ENCODE data around the gene MRGPRE. TPM values are rescaled to one million over a fixed set of nuclear protein-coding genes. Genes with fewer than 3 reads are reported as not detected.

Gene MRGPRE
- total RNA-seq, 4 donors from 2014 or later: 0.46 TPM; not detected in 3

DNA sequence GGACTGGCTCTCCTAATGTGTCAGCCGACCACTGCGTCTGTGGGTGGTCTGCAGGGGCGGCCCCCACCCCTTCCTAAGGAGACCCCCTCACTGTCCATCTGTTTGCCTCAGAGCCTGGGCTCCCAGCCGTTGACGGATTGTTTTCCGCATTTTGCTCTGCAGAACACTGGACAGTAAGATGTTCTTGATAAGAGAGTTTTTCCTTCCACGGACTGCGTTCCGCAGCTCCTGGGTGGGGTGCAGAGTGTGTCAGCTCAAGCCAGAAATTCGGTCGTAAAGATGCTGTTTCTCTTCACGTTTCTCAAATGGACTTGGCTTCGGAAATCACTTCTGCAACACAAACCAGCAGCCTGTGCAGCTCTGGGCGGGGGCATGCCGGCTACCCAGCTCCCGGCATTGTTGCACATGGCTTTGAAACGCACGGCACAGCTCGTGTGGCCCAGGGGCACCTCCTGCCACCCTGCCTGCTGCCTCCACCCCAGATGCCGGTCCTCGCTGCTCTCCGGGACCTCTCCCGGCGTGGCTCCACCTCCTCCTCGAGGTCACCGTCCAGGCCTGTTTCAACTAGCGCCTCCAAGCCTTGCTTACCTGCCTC lies 10.7 kb downstream of the MRGPRE start:
- H3K4me3 ChIP-seq: no peak overlapping the region
- no peak overlapping the region for H3K27ac ChIP-seq (replicated peaks in 1 of 4)
- WGBS: 75% methylated on average over 22 of the region's 27 CpGs
- no peak for DNase-seq (ENCODE audit: extremely low spot score)
- peaks cover 5 to 14% (median 11%) of the 10 kb centered on the region in 4 donors for H3K4me1 ChIP-seq
- peaks cover 0 to 92% (median 12%) of the 10 kb centered on the region in 4 donors for H3K27me3 ChIP-seq
- no peaks in the 10 kb centered on the region for H3K9me3 ChIP-seq
- intact Hi-C loops (cut with DNase I): no loop called here
- TF ChIP-seq POLR2AphosphoS5 (IDR thresholded peaks at IDR 0.05) (no peak), POLR2A (IDR thresholded peaks at IDR 0.05; ENCODE audit: low read depth) (no peak), EP300 (IDR thresholded peaks at IDR 0.05) (no peak)
- TF ChIP-seq, protein P1, sequence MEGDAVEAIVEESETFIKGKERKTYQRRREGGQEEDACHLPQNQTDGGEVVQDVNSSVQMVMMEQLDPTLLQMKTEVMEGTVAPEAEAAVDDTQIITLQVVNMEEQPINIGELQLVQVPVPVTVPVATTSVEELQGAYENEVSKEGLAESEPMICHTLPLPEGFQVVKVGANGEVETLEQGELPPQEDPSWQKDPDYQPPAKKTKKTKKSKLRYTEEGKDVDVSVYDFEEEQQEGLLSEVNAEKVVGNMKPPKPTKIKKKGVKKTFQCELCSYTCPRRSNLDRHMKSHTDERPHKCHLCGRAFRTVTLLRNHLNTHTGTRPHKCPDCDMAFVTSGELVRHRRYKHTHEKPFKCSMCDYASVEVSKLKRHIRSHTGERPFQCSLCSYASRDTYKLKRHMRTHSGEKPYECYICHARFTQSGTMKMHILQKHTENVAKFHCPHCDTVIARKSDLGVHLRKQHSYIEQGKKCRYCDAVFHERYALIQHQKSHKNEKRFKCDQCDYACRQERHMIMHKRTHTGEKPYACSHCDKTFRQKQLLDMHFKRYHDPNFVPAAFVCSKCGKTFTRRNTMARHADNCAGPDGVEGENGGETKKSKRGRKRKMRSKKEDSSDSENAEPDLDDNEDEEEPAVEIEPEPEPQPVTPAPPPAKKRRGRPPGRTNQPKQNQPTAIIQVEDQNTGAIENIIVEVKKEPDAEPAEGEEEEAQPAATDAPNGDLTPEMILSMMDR (IDR thresholded peaks at IDR 0.05): no peak
- H3K36me3 ChIP-seq: no peaks in the 10 kb centered on the region

DNA sequence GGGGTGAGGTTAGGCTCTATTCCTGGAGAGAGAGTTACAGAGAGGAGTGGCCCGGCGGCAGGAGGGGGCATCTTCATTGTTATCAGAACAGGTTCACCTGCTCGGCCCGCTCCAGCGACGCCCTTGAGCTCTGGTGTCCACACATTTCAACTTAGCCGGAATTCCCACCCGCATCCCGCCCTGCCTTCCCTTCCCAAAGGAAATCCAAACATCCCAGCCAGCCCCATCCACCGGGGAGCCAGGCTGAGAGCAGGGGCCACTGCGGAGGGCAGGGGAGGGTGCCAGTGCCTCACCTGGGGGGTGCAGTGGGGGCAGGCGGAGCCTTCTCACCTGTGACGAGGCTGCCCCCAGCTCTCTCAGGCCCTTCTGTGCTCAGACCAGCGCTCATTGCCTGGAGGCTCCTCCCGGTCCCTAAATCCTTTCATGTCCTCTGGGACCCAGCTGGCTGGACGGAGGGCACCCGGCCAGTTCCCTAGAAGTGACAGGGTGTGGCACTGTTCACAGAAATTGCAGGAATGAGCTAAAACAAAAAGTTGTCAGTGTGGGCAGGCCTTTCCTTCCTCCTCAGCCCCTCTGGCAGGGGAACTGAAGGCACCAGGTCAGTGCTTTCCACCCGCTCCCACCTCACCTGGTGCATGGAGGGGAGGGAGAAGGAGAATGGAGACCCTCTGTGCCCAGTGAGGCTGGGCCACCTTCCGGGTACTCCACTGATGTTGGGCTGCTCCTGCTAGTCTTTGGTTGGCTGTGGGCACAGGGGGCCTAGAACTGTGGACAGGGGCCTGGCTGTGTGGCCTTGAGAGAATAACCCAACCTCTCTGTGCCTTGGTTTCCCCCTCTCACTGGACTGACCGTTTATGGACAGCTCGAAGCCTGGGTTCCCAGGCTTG lies 11.5 kb downstream of the MRGPRE start:
- peaks cover 0 to 98% (median 16%) of the 10 kb centered on the region in 4 donors for H3K27me3 ChIP-seq
- no peaks in the 10 kb centered on the region for H3K9me3 ChIP-seq
- WGBS: 60% methylated on average over 19 of the region's 21 CpGs
- H3K36me3 ChIP-seq: no peaks in the 10 kb centered on the region
- H3K4me3 ChIP-seq: no peak overlapping the region
- no peak overlapping the region for H3K27ac ChIP-seq (replicated peaks in 1 of 4)
- intact Hi-C loops (cut with DNase I): no loop called here
- TF ChIP-seq, protein P1 (IDR thresholded peaks at IDR 0.05): no peak
- TF ChIP-seq POLR2AphosphoS5 (IDR thresholded peaks at IDR 0.05) (no peak), EP300 (IDR thresholded peaks at IDR 0.05) (no peak), POLR2A (IDR thresholded peaks at IDR 0.05; ENCODE audit: low read depth) (no peak)
- no peak for DNase-seq (ENCODE audit: extremely low spot score)
- H3K4me1 ChIP-seq: peaks cover 5 to 14% (median 11%) of the 10 kb centered on the region in 4 donors

GRCh38 chr11:3220101-3220500 lies 12.1 kb downstream of the MRGPRE start:
- Histone ChIP-seq H3K36me3 (no peaks in the 10 kb centered on the region), H3K4me1 (peaks cover 5 to 14% (median 11%) of the 10 kb centered on the region in 4 donors), H3K4me3 (no peak overlapping the region), H3K9me3 (no peaks in the 10 kb centered on the region), H3K27ac (replicated peaks in 1 of 4) (no peak overlapping the region), H3K27me3 (peaks cover 0 to 98% (median 21%) of the 10 kb centered on the region in 4 donors)
- DNase-seq (ENCODE audit: extremely low spot score): no peak
- WGBS: 66% methylated on average over 11 of the region's 11 CpGs
- intact Hi-C loops (cut with DNase I): no loop called here
- no peak for TF ChIP-seq POLR2AphosphoS5 (IDR thresholded peaks at IDR 0.05)
- no peak for TF ChIP-seq POLR2A (IDR thresholded peaks at IDR 0.05; ENCODE audit: low read depth)
- no peak for TF ChIP-seq EP300 (IDR thresholded peaks at IDR 0.05)
- TF ChIP-seq, protein P1 (IDR thresholded peaks at IDR 0.05): no peak

DNA sequence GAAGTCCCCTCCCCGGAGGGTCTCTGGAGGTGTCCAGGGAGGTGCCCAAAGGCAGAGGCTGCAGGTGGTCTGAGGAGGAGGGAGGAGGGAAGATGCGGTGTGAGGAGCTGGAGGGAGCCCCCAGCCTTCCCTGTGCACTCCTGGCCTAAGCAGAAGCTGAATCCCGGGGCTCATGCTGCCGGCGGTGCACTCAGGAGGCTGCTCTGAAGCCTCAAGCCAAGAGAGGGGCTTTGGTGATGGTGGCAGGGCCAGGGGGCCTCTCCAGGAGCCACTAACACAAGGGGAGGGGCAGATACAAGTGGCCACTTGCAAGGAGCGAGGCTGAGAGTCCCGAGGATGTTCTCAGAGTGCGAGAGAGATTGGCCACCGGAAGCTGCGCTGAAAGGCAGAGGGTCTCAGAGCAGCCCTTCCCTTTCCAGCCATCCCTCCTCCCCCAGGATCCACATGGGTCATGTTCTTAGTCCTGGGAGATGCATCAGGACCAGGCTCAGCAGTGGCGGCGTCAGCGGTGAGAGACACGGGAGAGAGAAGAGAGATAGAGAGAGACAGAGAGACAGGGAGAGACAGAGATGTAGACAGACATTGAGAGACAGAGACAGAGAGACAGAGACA lies 12.8 kb downstream of the MRGPRE start:
- Histone ChIP-seq H3K4me3 (no peak overlapping the region), H3K36me3 (no peaks in the 10 kb centered on the region), H3K27ac (replicated peaks in 1 of 4) (no peak overlapping the region), H3K9me3 (no peaks in the 10 kb centered on the region), H3K4me1 (peaks cover 5 to 14% (median 11%) of the 10 kb centered on the region in 4 donors), H3K27me3 (peaks cover 0 to 96% (median 21%) of the 10 kb centered on the region in 4 donors)
- TF ChIP-seq, protein P1 (IDR thresholded peaks at IDR 0.05): no peak
- TF ChIP-seq POLR2A (IDR thresholded peaks at IDR 0.05; ENCODE audit: low read depth) (no peak), EP300 (IDR thresholded peaks at IDR 0.05) (no peak), POLR2AphosphoS5 (IDR thresholded peaks at IDR 0.05) (no peak)
- no peak for DNase-seq (ENCODE audit: extremely low spot score)
- intact Hi-C loops (cut with DNase I): loop anchor here (5.0 kb wide), 2 partner anchors 112 to 182 kb away; no protein-coding TSS in a partner anchor
- WGBS: 76% methylated on average over 14 of the region's 14 CpGs
